A673 (cell line): ENCODE measurements around the gene SHLD1. TPM values are rescaled to one million over a fixed set of nuclear protein-coding genes. Genes with fewer than 3 reads are reported as not detected.

ENCODE experiments used
- BruUV-seq: library from RNA; stranded (reverse); fragments of 400-500 nt; replicated peaks from 2 replicates; lab custom pipeline; 2021; lab: Mats Ljungman, UMichigan
- CTCF ChIA-PET: fragments of 300-600 bp; sonication (Branson Sonifier 250); formaldehyde crosslinking; loops from one replicate; lab custom pipeline; 2022; ENCODE audit warnings: antibody characterized with exemption; lab: Charles Lee
- POLR2A ChIA-PET: fragments of 300-600 bp; sonication (Branson Sonifier 250); formaldehyde crosslinking; loops from one replicate; lab custom pipeline; 2022; ENCODE audit warnings: antibody characterized with exemption; ENCODE audit not compliant: low non-redundant PET; lab: Charles Lee
- DNase-seq: peaks from one replicate; pipeline ENCODE4 v3.0.0-alpha.2; 2015; ENCODE audit warnings: low spot score
- H3K27ac ChIP-seq: fragments of 200-600 bp; sonication (generic); 2 replicates; pipeline ENCODE4 v1.5.1; 2016; ENCODE audit warnings: mixed run types, low read depth, mild to moderate bottlenecking, mixed read lengths, antibody characterized with exemption, low read length; ENCODE audit not compliant: poor library complexity, severe bottlenecking
- H3K27me3 ChIP-seq: fragments of 200-600 bp; sonication (generic); replicated peaks from 2 replicates; pipeline ENCODE4 v1.6.1; 2017; ENCODE audit warnings: mixed run types, low read depth, mild to moderate bottlenecking, mixed read lengths, antibody characterized with exemption, low read length; ENCODE audit not compliant: insufficient read depth, poor library complexity
- H3K36me3 ChIP-seq: fragments of 200-600 bp; sonication (generic); 2 replicates; pipeline ENCODE4 v1.6.1; 2016; ENCODE audit warnings: mixed run types, mild to moderate bottlenecking, mixed read lengths, antibody characterized with exemption, low read length; ENCODE audit not compliant: insufficient read depth, poor library complexity, severe bottlenecking
- H3K4me1 ChIP-seq: fragments of 200-600 bp; sonication (generic); 2 replicates; pipeline ENCODE4 v1.6.1; 2017; ENCODE audit warnings: mixed run types, mild to moderate bottlenecking, mixed read lengths, antibody characterized with exemption, low read length; ENCODE audit not compliant: insufficient read depth, poor library complexity, severe bottlenecking
- H3K4me3 ChIP-seq: fragments of 200-600 bp; sonication (generic); 2 replicates; pipeline ENCODE4 v1.5.1; 2016; ENCODE audit warnings: low read depth, mixed run types, mild to moderate bottlenecking, mixed read lengths, low read length; ENCODE audit not compliant: poor library complexity, severe bottlenecking
- H3K9me3 ChIP-seq: fragments of 200-600 bp; sonication (generic); 2 replicates; pipeline ENCODE4 v1.6.1; 2016; ENCODE audit warnings: mixed run types, low read depth, mild to moderate bottlenecking, mixed read lengths, antibody characterized with exemption, low read length; ENCODE audit not compliant: poor library complexity, severe bottlenecking
- EZH2 ChIP-seq: fragments of 200-600 bp; sonication (generic); IDR thresholded peaks from 2 replicates; pipeline ENCODE4 v1.6.1; 2017; ENCODE audit warnings: borderline replicate concordance, low read depth, mild to moderate bottlenecking, mixed read lengths, antibody characterized with exemption, low read length; ENCODE audit not compliant: poor library complexity, severe bottlenecking
- intact Hi-C: fragments of 100-400 bp; cut with micrococcal nuclease; formaldehyde crosslinking; loops from one replicate; pipeline ENCODE4 v1.10.0; 2022; ENCODE audit not compliant: unreplicated experiment
- total RNA-seq: library from RNA; stranded (reverse); gene quantifications from 2 replicates; pipeline ENCODE4 v1.2.3, GENCODE V29; 2021
- TF ChIP-seq, protein P1 (sequence below): fragments of 300-800, 200-600 bp; sonication (generic); conservative IDR thresholded peaks from 2 replicates; pipeline ENCODE4 v1.5.1; 2017; ENCODE audit warnings: low read depth, mild to moderate bottlenecking, antibody characterized with exemption, low read length, moderate library complexity, mixed read lengths

SHLD1 gene
- total RNA-seq, 1 experiment from 2014 or later = 5.8 TPM

DNA sequence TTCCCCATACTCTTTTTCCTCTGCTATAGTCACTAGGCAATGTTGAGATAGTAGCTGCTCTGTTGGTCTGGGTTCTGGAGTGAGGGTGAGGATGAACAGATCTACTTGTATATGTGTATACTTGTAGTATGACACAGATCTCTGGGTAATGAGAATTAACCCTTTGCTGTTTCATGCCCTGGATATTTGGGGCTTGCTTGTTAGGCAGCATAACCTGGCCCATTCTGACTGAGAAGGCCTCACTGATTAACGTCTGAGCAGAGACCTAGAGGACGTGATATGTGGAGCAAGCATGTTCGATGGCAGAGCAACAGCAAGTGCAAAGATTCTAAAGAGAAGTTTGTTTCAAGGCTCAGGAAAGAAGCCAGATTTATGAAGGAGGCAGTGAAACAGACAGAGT, 105.7 kb downstream of the SHLD1 start:
- Histone ChIP-seq H3K9me3 (no peaks in the 10 kb centered on the region), H3K4me3 (no peak overlapping the region), H3K27me3 (no peaks in the 10 kb centered on the region), H3K36me3 (no peaks in the 10 kb centered on the region), H3K4me1 (no peaks in the 10 kb centered on the region), H3K27ac (no peak overlapping the region)
- intact Hi-C loops = no loop called here
- no peak for DNase-seq
- no peak for TF ChIP-seq EZH2
- TF ChIP-seq, protein P1, sequence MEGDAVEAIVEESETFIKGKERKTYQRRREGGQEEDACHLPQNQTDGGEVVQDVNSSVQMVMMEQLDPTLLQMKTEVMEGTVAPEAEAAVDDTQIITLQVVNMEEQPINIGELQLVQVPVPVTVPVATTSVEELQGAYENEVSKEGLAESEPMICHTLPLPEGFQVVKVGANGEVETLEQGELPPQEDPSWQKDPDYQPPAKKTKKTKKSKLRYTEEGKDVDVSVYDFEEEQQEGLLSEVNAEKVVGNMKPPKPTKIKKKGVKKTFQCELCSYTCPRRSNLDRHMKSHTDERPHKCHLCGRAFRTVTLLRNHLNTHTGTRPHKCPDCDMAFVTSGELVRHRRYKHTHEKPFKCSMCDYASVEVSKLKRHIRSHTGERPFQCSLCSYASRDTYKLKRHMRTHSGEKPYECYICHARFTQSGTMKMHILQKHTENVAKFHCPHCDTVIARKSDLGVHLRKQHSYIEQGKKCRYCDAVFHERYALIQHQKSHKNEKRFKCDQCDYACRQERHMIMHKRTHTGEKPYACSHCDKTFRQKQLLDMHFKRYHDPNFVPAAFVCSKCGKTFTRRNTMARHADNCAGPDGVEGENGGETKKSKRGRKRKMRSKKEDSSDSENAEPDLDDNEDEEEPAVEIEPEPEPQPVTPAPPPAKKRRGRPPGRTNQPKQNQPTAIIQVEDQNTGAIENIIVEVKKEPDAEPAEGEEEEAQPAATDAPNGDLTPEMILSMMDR = no peak
- ChIA-PET POLR2A (no interaction called here), CTCF (no interaction called here)
- BruUV-seq = no TSS peak

DNA sequence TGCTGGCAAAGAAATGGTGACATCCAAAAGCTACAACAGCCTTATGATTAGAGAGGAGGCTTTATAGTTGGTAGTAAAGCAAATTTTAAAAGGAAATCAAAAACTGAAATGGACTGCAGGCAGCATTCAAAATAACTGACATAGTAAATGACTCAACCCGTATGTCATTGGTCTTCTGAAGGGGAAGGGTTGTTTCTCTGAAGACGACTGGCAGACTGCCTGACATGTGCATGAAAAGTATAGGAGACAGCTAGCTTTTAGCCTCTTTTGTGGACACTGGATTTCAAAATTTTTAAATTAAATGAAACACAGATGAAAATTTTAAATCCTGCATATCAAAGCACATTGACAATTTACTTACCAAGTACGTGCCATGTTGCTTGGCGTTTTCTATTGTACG, 109.4 kb downstream of the SHLD1 start:
- intact Hi-C loops = no loop called here
- CTCF ChIA-PET = interaction anchor here (0.6 kb wide), 1 partner anchor 408 kb away, joined by 5 read pairs; no protein-coding TSS in a partner anchor
- H3K4me3 ChIP-seq = no peak overlapping the region
- POLR2A ChIA-PET = no interaction called here
- no TSS peak for BruUV-seq
- H3K27ac ChIP-seq = no peak overlapping the region
- no peaks in the 10 kb centered on the region for H3K9me3 ChIP-seq
- H3K36me3 ChIP-seq = no peaks in the 10 kb centered on the region
- H3K27me3 ChIP-seq = no peaks in the 10 kb centered on the region
- no peak for TF ChIP-seq EZH2
- TF ChIP-seq, protein P1 = no peak
- peaks cover 6% of the 10 kb centered on the region for H3K4me1 ChIP-seq
- no peak for DNase-seq

DNA sequence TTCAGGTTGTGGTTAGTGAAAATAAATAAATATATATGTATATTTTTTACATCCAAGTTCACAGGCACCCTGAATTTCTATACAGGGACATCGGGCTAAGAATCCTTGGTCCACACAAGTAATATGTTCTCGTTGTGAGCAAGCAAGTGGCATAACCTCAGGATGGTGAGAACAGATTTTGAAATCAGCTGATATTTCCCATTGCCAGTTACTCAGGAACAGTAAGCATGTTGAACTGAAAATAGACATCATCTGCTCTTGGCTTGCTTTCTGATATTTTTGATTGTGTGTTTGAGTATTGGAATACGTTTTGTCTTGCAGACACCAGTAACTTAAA, 112.5 kb downstream of the SHLD1 start:
- H3K4me3 ChIP-seq = no peak overlapping the region
- peaks cover 6% of the 10 kb centered on the region for H3K4me1 ChIP-seq
- ChIA-PET POLR2A (no interaction called here), CTCF (no interaction called here)
- DNase-seq = no peak
- H3K27ac ChIP-seq = no peak overlapping the region
- TF ChIP-seq, protein P1 = no peak
- no peak for TF ChIP-seq EZH2
- intact Hi-C loops = no loop called here
- H3K27me3 ChIP-seq = no peaks in the 10 kb centered on the region
- no peaks in the 10 kb centered on the region for H3K9me3 ChIP-seq
- BruUV-seq = no TSS peak
- no peaks in the 10 kb centered on the region for H3K36me3 ChIP-seq
